Hematopoietic multipotent progenitor cell treated with erythropoietin and hydrocortisone succinate and interleukin-3 and kit ligand, for 15 days (in vitro differentiated cells): ENCODE data around the gene C10orf67.

Experiments
- DNase-seq: peaks from one replicate; pipeline ENCODE4 v3.0.0-alpha.2; 2015; ENCODE audit warnings: low spot score

C10orf67 gene

DNA sequence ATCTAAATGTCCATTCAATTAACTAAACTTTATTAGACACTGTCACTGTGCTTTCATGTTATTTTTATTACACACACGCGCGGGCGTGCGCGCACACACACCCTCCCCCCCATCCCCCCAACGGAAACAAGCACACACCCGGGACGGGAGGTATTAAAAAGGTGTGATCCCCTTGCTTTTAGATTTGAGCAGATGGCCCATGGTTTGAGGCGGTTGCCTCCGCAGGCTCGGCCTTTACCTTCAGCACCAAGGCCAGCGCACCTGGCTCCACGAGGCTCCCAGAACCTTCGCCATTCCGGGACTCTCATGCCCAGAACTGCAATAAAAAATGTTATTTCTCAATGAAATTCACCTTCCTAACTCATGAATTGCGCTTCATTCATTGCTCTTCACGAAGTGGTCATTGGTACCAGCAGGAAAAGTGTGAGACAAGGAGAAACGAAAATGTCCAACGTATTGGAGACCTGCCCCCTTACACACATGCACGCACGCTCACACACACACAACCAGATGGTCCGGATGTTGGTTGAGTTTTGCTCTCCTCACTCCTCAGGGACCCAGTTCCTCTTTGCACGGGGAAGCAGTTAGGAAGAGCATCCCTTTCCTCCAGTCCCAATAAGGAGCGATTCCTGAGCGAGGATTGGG, 173.2 kb downstream of the C10orf67 start:
- DNase-seq: no peak

DNA sequence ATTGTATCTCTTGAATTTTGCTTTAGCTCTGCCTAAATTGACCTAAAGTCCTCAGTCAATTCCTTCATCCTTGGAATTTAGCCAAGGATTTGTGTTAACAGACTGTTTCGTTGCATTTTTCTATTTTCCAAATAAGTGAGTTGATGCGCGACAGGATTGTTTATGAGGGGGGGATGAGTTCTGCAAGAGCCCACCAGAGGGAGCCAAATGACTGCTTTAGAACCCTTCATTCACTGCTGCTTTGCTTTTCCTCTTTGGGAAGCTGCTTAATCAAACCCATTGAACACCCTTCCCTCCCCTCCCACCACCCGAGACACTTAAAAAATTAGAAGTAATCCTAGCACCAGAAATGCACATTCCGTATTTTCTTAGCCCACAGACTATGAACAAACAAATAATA, 186.2 kb downstream of the C10orf67 start:
- peak; percentile 42 for DNase-seq

DNA sequence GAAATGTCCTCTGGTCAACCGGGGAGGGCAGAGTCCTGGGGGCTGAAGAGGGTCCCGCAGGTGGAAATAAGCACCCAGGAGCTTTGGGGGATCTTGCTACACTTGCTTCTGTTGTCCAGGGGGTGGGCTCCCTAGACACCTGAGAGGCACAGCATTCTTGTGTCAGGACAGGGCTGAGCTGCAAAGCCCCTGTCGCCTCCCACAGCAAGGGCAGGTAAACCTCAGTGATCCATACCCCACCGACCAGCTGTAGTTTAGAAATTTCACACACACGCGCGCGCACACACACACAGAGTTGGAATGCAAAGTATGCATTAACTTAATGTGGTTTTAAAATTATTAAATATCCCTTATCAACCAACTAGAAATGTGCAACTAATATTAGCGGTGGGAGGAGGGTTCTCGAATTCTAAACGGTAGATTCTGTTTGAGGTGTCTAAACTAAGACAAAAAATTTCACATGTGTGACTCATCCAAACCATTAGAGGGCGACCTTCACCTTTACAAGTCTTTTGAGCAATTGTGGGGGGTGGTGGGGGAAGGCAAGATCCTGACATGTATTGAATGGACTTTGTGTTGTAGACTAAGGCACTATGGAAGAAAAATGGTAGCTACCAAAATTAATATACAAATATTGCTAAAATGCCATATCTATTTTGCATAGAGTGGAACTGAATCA, 186.8 kb downstream of the C10orf67 start:
- peak; percentile 13 for DNase-seq

DNA sequence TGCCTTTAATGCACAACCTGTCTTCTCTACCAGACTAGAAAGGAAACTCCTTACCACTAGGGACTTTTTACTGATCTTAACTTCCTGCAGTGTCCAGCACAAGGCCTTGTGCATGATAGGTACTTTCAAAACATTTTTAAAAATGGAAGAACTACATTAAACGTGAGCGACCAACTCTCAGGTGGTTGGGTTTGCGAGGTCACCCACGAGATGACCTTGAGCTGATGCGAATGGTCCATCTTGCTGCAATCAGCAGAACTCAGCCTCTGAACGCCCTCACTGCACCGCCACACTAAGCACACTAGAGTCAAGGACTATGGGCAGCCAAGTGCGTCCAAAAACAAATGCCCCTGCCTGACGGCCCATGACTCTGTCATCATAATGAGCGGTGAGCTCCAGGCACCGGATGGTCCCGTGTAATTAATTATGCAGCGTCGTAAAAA, 187.3 kb downstream of the C10orf67 start:
- DNase-seq: no peak

DNA sequence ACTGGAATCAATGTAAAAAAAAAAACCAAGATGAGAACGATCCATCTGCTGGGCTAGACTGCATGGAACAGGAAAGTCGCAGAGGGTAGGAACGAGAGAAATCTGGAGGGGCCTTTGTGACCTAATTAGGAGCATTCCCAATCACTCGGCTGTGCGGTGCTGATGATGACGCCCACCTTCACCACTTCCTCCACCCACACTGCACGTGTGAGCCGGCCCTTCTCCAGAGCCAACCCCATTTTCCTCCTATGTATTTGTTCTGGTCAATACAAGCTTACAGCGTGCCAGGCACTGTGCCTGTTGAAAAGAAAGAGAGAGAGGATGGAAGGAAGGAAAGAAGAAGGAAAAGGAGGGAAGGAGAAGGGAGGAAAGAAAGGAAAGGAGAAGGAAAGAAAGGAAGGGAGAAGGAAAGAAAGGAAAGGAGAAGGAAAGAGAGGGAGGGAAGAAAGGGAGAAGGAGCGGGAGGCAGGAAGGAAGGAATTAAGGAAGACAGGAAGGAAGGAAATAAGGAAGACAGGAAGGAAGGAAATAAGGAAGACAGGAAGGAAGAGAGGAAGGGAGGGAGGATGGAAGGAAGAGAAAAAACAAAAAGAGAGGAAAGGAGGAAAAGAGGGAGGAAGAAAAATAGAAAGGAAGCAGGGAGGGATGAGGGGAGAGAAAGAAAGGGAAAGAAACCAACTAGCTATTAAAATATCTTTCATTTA, 188.0 kb downstream of the C10orf67 start:
- no peak for DNase-seq

DNA sequence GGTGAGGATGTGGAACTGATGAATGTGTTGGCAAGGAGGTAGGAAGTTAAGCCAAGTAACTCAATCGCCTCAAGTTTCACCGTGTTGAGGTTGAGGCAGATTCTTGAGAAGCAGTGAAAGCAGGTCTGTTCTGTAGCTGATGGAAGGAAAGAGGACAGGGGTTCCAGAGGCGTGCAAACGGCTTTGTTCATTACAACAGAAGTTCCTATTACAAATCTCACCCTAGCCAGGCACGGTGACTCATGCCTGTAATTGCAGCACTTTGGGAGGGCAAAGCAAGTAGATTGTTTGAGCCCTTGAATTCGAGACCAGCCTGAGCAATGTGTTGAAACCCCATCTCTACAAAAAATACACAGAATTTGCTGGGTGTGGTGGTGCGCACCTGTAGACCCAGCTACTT, 189.4 kb downstream of the C10orf67 start:
- DNase-seq: no peak
